HG03135 (cell line): ENCODE results near the gene ZNF536.
"Not testable (repeated sequence)": the region's sequence is repeated elsewhere in the genome, so short reads cannot be mapped to it uniquely, and the experiment has no call there.

ENCODE experiments used
- ATAC-seq: cut with Tn5 transposase; IDR thresholded peaks from one replicate; pipeline ENCODE4 v1.9.1; 2021; ENCODE audit warnings: mild to moderate bottlenecking, moderate library complexity; ENCODE audit not compliant: unreplicated experiment

Gene ZNF536

GRCh38 chr19:30386551-30387143 lies 14.5 kb downstream of the ZNF536 start:
- ATAC-seq: no peak

GRCh38 chr19:30387311-30388115 lies 15.3 kb downstream of the ZNF536 start:
- ATAC-seq: no peak

GRCh38 chr19:30388327-30388726 lies 16.1 kb downstream of the ZNF536 start:
- no peak for ATAC-seq

DNA sequence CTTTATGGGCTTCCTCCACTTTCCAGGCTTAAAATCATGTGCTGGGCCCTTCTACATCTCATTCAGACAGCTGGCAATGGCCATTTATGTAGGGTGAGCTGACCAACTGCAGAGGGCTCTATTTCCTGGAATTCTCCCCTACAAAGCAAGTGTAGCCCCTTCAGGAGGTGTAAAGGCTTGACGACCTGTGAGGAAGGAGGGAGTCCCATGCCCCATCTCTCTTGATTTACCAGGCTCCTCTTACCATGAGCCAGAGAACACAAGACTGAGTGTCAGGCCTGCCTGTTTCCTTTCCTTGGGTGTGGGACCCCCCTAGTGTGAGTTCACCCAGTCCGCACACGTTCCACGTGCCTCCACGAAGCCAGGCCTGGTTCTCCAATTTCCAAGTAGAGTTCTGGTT lies 16.6 kb downstream of the ZNF536 start:
- ATAC-seq: no peak

GRCh38 chr19:30390356-30390988 lies 18.3 kb downstream of the ZNF536 start:
- ATAC-seq: no peak

GRCh38 chr19:30391052-30391451 lies 18.9 kb downstream of the ZNF536 start:
- no peak for ATAC-seq

DNA sequence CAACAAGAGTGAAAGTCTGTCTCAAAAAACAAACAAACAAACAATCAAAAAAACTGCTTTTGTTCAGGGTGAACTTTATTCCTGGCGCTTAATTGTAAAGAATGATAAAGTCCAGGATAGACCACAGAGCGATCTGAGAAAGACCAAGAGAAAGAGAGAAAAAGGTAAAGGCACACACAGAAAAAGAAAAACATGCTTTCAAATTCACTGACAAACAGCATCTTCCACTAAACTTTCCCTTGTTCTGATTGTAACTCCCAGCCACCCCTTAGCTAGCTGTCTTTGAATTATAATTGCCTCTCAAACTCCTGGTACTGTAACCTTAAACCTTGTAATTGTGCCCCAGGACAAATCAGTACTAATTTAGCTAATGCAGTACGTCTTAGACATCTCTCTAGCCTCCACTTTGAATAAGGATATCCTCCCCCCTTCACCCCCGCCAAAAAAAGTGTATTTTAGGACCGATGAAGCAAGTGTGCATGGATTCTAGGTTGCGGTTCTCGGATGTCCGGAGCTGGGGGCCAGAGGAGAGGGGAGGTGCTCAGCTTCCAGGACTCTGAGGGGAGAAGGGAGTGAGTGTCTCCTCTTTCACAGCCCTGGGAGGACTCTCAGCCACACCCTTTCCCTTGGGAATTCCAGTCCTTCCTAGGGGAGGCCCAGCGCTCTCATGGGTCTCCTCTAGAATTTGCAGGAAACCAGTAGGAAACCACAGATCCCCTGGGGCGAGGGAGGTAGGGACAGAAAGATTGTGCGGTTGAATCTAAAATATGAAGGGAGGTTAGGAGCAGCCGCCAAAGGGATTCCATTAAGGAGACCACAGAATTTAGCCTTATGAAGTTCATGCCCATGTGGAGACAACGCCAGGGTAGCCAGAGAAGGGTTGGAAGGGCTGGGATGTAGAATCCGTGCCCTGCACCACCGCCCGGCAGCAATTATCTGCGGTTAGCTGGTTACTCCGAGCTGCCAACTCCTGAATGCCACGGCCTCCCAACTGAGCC lies 19.7 kb downstream of the ZNF536 start:
- no peak for ATAC-seq

GRCh38 chr19:30393046-30393445 lies 20.9 kb downstream of the ZNF536 start:
- no peak for ATAC-seq

DNA sequence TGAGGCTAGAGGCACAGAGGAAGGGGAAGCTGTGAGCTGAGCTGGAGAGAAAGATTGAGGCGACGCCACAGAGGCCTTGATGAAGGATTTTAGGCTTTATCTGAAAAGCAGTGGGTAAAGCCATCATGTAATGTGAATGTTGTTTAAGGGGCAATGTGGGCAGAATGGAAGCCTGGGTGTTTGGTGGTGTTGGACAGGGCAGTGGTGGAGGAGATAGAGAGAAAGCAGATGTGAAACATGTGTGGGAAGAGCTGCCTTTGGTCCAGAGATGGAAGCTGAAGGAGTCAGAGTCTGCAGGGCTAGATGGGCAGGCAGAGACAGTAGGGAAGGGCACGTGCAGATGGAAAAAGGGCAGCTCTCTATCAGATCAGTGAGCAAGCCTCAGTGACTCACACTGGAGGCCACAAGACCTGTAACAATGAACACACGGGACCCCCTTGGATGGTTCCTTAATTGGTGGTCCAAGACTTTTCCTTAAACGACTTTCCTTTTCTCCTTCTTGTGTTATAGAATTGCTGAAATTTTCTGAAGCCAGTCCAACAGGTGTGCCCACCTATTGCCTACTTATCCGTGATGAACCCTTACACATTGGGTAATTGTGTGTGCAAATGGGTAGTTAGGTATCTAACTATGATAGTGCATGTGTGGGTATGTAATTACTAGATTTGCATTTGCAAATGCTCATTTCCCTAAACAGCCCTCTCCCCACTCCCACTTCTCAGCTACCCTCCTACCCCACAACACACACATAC lies 21.7 kb downstream of the ZNF536 start:
- no peak for ATAC-seq

- no peak for ATAC-seq
Observed at GRCh38 chr19:30394481-30395151, 22.4 kb downstream of the ZNF536 start.

GRCh38 chr19:30395283-30395682 lies 23.1 kb downstream of the ZNF536 start:
- ATAC-seq: no peak

GRCh38 chr19:30398539-30398938 lies 26.4 kb downstream of the ZNF536 start:
- ATAC-seq: not testable (repeated sequence)

- no peak for ATAC-seq
Observed at GRCh38 chr19:30401956-30402355, 29.8 kb downstream of the ZNF536 start.

DNA sequence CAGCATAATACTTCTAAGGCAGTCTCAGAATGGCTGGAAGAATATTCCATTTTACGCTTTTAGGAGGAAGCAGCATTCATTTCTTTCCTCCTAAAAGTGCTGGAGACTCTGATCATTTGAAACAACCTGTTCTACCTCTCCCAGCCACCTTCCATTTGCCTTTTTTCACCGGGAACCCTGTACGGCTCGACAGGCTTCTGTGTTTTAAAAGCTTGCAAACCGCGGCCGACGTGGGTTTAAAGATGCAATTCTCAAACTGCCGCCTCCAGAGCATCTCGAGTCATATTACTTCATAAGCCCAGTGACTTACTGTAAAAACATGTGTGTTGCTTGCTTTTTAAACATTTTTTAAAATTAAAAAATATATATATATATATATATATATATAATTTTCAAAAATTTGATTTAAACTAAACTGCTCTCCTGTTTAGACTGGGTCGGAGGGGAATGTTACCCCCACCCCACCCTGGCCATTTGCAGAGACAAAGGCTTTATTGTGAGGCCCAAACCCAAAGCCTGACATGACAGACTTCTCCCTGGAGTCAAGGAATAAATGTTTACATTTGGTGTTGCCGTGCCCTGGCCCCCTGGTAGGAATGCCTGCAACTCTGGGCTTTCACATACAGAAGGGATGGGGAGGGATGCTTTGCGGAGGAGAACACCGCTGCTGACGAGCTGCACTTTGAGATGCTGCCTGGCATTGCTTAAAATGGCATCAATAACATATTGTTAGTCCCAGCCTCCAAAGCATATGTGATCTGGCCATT lies 30.4 kb downstream of the ZNF536 start:
- no peak for ATAC-seq

GRCh38 chr19:30403203-30403985 lies 31.2 kb downstream of the ZNF536 start:
- ATAC-seq: no peak

DNA sequence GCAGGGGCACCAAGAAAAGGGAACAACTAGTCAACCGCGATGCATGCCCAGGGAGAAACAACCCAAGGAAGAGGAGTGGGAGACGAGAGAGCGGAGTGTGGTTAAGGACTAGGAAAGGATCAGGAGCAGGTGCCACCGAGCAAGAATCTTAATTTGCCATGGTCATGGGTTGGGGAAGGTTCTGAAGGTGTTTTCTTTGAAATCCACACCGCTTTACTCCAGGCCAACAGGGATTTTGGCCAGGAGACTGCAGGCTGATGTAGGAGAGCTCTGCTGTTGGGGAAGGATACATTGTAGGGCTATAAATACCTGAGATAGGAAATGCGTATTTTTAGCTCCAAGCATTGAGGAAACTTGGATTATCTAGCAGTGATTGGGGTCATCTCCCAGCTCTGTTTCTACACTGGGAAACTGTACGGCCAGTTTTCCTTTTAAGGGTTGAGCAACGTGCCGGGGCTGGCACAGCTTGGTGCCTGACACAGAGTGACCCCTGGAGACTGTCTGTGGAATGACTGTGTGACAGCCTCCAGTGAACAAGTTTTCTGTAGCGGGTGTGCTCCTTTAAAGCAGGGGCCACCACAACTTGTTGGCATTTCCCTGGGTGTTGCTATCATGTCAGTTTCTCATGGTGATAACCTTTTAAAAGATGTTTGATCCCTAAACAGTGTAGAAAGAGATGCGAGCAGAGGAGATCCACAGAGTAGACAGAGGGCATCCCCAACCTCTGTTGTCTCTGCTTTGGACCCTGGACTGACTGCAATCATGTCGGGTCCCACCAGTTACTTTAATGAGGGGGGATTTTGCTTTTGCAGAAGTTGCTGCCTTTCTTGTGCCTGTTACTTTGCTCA lies 34.3 kb downstream of the ZNF536 start:
- ATAC-seq: no peak

DNA sequence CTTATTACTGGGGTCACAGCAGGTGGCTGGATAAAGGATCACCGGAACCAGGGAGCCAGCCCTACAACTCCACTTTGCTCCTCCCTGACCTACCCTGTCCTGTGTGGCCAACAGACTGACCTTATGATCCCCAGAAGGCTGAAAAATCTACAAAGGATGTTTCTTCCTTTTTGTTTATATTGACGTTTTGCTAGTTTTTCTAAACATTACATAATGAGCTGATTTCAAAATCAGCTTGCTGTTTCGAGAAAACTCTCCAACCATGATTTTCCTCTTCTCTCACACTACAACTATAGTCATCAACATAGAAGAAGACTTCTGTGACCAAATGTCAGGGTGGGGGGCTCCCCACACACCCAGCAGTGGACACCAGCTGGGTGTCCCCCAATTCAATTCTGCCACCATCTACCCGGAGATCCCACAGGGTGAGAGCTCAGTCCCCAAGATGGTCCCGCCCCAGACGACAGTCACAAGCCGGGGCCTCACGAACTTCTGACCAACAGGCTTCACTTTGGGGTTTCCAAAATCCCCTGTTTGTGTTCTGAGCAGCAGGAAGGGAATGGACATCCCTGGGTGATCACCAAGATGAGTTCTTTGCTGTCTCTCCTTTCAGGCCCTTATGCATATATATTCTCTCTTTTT lies 35.0 kb downstream of the ZNF536 start:
- ATAC-seq: no peak
